ENCODE results near the gene LDOC1. TPM values are rescaled to one million over a fixed set of nuclear protein-coding genes. Genes with fewer than 3 reads are reported as not detected.
A peak's percentile ranks its signal among the peaks of the same experiment; 100 is the strongest.
"Not testable (repeated sequence)": the region's sequence is repeated elsewhere in the genome, so short reads cannot be mapped to it uniquely, and the experiment has no call there.

The LDOC1 gene
- total RNA-seq (2014; rRNA removed; shearing (Covaris generic)): not detected in 2 replicates

GRCh38 chrX:141176586-141177451 is at the start of gene LDOC1:
Gene LDOC1, minus strand, starts transcription at chrX:141177129. Its CDS starts 108 bp downstream, at chrX:141177021.
- peak; percentile 84 for DNase-seq (ENCODE audit: low spot score)
- in situ Hi-C loops (cut with HindIII; ENCODE audit: low sequenced_read_pairs): no loop called here

GRCh38 chrX:141221611-141222010 is 44.7 kb upstream of the LDOC1 start:
- in situ Hi-C loops (cut with HindIII; ENCODE audit: low sequenced_read_pairs): no loop called here
- no peak for DNase-seq (ENCODE audit: low spot score)

- in situ Hi-C loops (cut with HindIII; ENCODE audit: low sequenced_read_pairs): no loop called here
Measured at GRCh38 chrX:141220342-141221008, 43.5 kb upstream of the LDOC1 start.

DNA sequence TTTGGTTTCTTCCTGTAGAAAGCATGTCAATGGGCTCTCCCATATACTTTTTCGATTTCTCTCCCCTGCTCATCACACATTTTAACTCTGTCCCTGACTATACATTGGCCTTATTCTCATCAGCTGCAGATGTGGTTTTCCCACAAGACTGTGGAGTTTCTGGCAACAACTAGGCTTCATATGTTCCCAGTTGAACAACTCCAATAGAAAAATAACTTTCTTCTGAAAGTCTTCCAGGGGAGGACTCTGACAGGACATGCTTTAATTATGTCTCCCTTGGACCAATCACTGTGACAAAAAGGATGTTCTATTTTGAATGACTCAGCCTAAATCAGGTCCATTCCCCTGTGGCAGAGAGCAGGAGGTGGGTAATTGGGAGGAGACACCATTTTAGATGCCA is 37.3 kb upstream of the LDOC1 start:
- in situ Hi-C loops (cut with HindIII; ENCODE audit: low sequenced_read_pairs): no loop called here
- DNase-seq (ENCODE audit: low spot score): no peak

More at GRCh38 chrX:141220342-141221008, 43.5 kb upstream of the LDOC1 start:
- no peak for DNase-seq (ENCODE audit: low spot score)

DNA sequence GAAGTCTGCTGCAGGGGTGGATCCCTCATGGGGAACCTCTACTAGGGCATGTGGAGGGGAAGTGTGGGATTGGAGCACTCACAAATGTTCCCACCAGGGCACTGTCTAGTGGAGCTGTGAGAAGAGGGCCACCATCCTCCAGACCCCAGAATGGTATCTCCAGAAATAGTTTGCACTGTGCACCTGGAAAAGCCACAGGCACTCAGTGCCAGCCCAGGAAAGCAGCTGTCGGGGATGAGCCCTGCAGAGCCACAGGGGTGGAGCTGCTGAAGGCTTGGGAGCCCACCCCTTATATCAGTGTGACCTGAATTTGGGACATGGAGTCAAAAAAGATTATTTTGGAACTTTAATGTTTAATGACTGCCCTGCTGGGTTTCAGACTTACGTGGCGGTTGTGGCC is 25.0 kb upstream of the LDOC1 start:
- in situ Hi-C loops (cut with HindIII; ENCODE audit: low sequenced_read_pairs): no loop called here
- DNase-seq (ENCODE audit: low spot score): no peak

DNA sequence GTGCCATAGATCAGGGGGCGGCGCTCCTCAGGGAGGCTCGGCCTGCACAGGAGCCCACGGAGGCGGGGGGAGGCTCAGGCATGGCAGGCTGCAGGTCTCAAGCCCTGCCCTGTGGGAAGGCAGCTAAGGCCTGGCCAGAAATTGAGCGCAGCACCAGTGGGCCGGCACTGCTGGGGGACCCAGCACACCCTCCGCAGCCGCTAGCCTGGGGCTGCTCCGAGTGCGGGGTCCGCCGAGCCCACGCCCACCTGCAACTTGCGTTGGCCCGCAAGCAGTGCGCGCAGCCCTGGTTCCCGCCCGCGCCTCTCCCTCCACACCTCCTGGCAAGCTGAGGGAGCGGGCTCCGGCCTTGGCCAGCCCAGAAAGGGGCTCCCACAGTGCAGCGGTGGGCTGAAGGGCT is 11.6 kb upstream of the LDOC1 start:
- DNase-seq (ENCODE audit: low spot score); in situ Hi-C loops (cut with HindIII; ENCODE audit: low sequenced_read_pairs): not testable (repeated sequence)

DNA sequence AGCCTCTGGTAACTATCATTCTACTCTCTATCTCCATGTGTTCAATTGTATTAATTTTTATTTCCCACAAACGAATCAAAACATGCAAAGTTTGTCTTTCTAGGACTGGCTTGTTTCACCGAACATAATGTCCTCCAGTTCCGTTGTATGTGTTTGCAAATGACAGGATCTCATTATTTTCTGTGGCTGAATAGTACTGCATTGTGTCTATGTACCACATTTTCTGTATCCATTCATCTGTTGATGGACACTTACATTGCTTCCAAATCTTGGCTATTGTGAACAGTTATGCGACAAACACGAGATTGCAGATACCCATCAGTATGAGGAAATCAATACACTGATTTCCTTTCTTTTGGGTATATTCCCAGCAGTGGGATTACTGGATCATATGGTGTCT is 8.4 kb upstream of the LDOC1 start:
- in situ Hi-C loops (cut with HindIII; ENCODE audit: low sequenced_read_pairs): no loop called here
- DNase-seq (ENCODE audit: low spot score): no peak

- in situ Hi-C loops (cut with HindIII; ENCODE audit: low sequenced_read_pairs): no loop called here
- DNase-seq (ENCODE audit: low spot score): no peak
Measured at GRCh38 chrX:141183000-141183399, 6.1 kb upstream of the LDOC1 start.

GRCh38 chrX:141180851-141181250 is 3.9 kb upstream of the LDOC1 start:
- DNase-seq (ENCODE audit: low spot score): no peak
- in situ Hi-C loops (cut with HindIII; ENCODE audit: low sequenced_read_pairs): no loop called here

DNA sequence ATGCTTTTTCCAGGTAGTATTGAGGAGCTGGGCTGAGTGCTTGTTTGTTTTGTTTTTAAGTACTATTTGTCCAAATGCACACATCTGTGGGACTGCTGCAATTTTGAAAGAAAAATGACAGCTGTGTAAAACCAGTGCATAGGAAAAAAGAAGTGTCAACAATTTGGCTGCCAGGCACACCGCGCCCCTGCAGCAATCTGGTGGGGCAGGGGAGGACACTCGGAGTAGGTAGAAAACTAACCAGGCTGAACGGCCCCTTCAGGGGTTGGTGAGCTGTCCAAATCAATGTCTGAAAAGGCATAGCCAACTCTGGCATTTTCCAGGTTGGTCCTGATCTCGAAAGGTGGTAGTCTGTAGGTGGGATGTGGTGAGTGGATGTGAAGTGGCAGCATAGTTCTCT is 1.1 kb downstream of the LDOC1 start:
- no peak for DNase-seq (ENCODE audit: low spot score)
- in situ Hi-C loops (cut with HindIII; ENCODE audit: low sequenced_read_pairs): no loop called here

DNA sequence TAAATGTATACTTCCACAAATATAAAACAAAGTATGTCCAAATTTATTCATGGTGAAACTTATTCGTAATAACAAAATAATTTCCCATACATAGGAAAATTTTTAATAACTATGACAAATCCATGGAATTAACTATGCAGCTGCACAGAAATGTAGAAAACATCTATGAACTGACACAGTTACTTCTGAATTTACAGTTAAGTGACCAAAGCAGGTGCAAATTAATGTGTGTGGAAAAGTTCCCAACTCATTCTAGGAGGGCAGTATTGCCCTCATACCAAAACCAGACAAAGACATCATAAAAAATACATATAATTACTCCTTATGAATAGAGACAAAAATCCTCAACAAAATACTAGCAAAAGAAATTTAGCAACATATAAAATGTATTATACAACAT is 12.5 kb downstream of the LDOC1 start:
- in situ Hi-C loops (cut with HindIII; ENCODE audit: low sequenced_read_pairs): no loop called here
- DNase-seq (ENCODE audit: low spot score): no peak

GRCh38 chrX:141158084-141158483 is 18.8 kb downstream of the LDOC1 start:
- DNase-seq (ENCODE audit: low spot score): no peak
- in situ Hi-C loops (cut with HindIII; ENCODE audit: low sequenced_read_pairs): no loop called here

DNA sequence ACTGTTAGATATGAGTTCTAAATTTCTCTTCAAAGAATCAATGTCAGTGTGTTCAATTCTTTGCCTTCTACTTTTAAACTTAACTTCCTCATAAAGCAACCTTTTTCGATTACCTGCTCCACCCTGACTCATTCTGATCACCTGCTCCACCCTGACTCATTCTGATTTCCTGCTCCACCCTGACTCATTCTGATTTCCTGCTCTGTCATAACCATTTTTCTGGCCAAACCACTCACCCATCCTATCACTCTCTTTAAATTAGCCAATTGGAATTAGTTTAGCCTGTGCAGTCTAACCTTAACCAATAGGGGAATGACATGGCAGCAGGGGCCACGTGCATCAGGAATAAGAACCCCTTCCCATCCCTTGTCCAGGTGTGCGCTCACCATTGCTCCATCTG is 21.7 kb downstream of the LDOC1 start:
- in situ Hi-C loops (cut with HindIII; ENCODE audit: low sequenced_read_pairs); DNase-seq (ENCODE audit: low spot score): not testable (repeated sequence)

- in situ Hi-C loops (cut with HindIII; ENCODE audit: low sequenced_read_pairs): no loop called here
- no peak for DNase-seq (ENCODE audit: low spot score)
Measured at GRCh38 chrX:141142946-141143345, 34.0 kb downstream of the LDOC1 start.

DNA sequence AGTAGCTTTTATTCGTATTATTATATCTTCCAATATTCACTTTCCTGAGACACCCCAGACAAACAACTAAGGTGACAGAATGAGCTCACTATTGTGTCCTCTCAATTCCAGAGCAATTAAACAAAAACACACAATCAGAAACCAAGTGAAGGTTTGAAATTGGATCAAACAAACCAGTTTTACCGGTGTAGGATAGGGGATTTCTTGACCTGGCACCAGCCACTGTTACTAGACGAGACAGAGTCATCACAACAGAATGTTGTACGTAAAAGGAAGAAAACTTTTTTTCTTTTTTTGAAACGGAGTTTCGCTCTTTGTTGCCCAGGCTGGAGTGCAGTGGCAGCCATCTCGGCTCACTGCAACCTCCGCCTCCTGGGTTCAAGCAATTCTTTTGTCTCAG is 43.7 kb downstream of the LDOC1 start:
- in situ Hi-C loops (cut with HindIII; ENCODE audit: low sequenced_read_pairs): no loop called here
- DNase-seq (ENCODE audit: low spot score): no peak

DNA sequence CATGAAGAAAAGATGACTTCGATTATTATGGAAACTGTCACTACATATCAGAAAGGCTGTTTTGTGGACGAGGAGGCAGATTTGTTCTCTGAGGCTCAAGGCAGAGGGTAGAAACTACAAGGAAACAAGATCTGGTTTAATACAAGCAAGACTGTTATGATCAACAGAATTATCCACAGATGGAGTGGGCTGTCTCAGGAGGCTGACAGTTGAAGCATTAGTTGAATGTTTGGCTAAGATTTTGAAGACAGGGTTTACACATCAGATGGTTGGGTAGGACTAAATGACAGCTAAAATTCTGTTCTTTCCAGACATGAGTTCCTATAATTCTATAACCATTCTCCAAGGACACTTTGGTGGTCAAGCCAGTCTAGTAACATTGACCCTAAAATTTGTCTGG is 49.8 kb downstream of the LDOC1 start:
- no peak for DNase-seq (ENCODE audit: low spot score)
- in situ Hi-C loops (cut with HindIII; ENCODE audit: low sequenced_read_pairs): no loop called here

Other genes starting within 250 kb of the LDOC1 start
- gene SPANXB1, start 174.5 kb downstream of the LDOC1 start, total RNA-seq (2014; rRNA removed; shearing (Covaris generic)): not detected in 2 replicates
- not detected in 2 replicates for gene SPANXC, start 65.4 kb upstream of the LDOC1 start, total RNA-seq (2014; rRNA removed; shearing (Covaris generic))